ENCODE data around the gene MATK. TPM values are rescaled to one million over a fixed set of nuclear protein-coding genes. Genes with fewer than 3 reads are reported as not detected.
"Not testable (repeated sequence)": the region's sequence is repeated elsewhere in the genome, so short reads cannot be mapped to it uniquely, and the experiment has no call there.

Gene MATK
- total RNA-seq, 1 experiment from 2014 or later: 28.3 TPM

DNA sequence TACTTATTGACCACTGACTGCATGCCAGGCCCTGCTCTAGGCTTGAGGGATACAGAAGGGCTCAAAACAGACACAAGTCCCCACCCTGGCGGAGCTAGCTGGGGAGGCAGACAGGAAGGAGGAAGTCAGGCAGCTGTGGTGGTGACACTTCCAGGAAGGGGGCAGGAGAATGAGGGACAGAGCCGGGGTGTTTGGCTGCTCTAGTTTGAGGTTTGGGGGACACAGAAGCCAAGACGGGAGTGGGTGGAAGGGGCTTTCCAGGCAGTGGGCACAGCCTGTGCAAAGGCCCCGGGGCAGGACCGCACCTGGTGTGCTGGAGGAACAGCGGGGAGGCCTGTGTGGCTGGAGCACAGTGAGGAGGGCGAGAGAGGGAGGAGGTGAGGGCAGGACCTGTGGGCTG lies 19.7 kb downstream of the MATK start:
- Mint-ChIP-seq H3K4me3 (no peak overlapping the region), H3K27me3 (ENCODE audit: low read depth) (peaks cover 3% of the 10 kb centered on the region; the same call in 1 of the 2 replicates), H3K9me3 (no peaks in the 10 kb centered on the region), H3K27ac (no peak overlapping the region), H3K36me3 (peaks cover 5% of the 10 kb centered on the region), H3K4me1 (peaks cover 10% of the 10 kb centered on the region)
- no peak for DNase-seq (ENCODE audit: low spot score)
- ChIA-PET POLR2A (no interaction called here), CTCF (no interaction called here)
- TF ChIP-seq, protein P1, sequence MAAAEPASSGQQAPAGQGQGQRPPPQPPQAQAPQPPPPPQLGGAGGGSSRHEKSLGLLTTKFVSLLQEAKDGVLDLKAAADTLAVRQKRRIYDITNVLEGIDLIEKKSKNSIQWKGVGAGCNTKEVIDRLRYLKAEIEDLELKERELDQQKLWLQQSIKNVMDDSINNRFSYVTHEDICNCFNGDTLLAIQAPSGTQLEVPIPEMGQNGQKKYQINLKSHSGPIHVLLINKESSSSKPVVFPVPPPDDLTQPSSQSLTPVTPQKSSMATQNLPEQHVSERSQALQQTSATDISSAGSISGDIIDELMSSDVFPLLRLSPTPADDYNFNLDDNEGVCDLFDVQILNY (CRISPR knock-in tag; IDR thresholded peaks at IDR 0.05): no peak
- no peak for ATAC-seq

GRCh38 chr19:3765757-3766156 lies 20.4 kb downstream of the MATK start:
- ATAC-seq; POLR2A ChIA-PET; CTCF ChIA-PET; H3K27ac Mint-ChIP-seq; H3K4me1 Mint-ChIP-seq; H3K9me3 Mint-ChIP-seq; DNase-seq (ENCODE audit: low spot score); H3K36me3 Mint-ChIP-seq; H3K27me3 Mint-ChIP-seq (ENCODE audit: low read depth); H3K4me3 Mint-ChIP-seq: not testable (repeated sequence)

GRCh38 chr19:3765121-3765520 lies 21.1 kb downstream of the MATK start:
- Mint-ChIP-seq H3K27ac (no peak overlapping the region), H3K36me3 (peaks cover 5% of the 10 kb centered on the region)

GRCh38 chr19:3762501-3763459 lies 23.4 kb downstream of the MATK start, which contains the start of gene MRPL54:
MRPL54 (plus strand) TSS chr19:3762682; CDS start chr19:3762701, 19 bp downstream.
- Mint-ChIP-seq H3K36me3 (peaks cover 5% of the 10 kb centered on the region), H3K27me3 (ENCODE audit: low read depth) (peaks cover 3% of the 10 kb centered on the region; the same call in 1 of the 2 replicates), H3K9me3 (no peaks in the 10 kb centered on the region), H3K27ac (peak within 1 kb of the TSS; percentile 95), H3K4me1 (peaks cover 8% of the 10 kb centered on the region), H3K4me3 (peak within 1 kb of the TSS; percentile 97)
- ChIA-PET POLR2A (interaction anchor here (0.5 to 1.6 kb wide), 12 partner anchors 9 to 1543 kb away, joined by 3 to 6 read pairs (median 4); partner anchors contain the start of genes DAPK3 and EEF2), CTCF (interaction anchor here (0.6 to 3.1 kb wide), 25 partner anchors 8 to 1908 kb away, joined by 3 to 24 read pairs (median 4); partner anchors contain the start of genes ATCAY, DAPK3 and NMRK2)
- peak; percentile 91 for ATAC-seq
- DNase-seq (ENCODE audit: low spot score): peak; percentile 99
- TF ChIP-seq ZNF121 (CRISPR knock-in tag; IDR thresholded peaks at IDR 0.05) (no peak), IRF2 (CRISPR knock-in tag; IDR thresholded peaks at IDR 0.05; ENCODE audit: borderline replicate concordance, low read depth) (no peak), CBFB (CRISPR knock-in tag; IDR thresholded peaks at IDR 0.05; ENCODE audit: low read depth) (no peak), OVOL2 (CRISPR knock-in tag; IDR thresholded peaks at IDR 0.05; ENCODE audit: borderline replicate concordance) (no peak), PRRX2 (CRISPR knock-in tag; IDR thresholded peaks at IDR 0.05) (no peak), AFF4 (CRISPR knock-in tag; IDR thresholded peaks at IDR 0.05; ENCODE audit: borderline replicate concordance) (no peak)
- TF ChIP-seq, protein P2, sequence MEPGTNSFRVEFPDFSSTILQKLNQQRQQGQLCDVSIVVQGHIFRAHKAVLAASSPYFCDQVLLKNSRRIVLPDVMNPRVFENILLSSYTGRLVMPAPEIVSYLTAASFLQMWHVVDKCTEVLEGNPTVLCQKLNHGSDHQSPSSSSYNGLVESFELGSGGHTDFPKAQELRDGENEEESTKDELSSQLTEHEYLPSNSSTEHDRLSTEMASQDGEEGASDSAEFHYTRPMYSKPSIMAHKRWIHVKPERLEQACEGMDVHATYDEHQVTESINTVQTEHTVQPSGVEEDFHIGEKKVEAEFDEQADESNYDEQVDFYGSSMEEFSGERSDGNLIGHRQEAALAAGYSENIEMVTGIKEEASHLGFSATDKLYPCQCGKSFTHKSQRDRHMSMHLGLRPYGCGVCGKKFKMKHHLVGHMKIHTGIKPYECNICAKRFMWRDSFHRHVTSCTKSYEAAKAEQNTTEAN (CRISPR knock-in tag; IDR thresholded peaks at IDR 0.05): no peak
- TF ChIP-seq, protein P1 (CRISPR knock-in tag; IDR thresholded peaks at IDR 0.05): no peak
- TF ChIP-seq, protein P3, sequence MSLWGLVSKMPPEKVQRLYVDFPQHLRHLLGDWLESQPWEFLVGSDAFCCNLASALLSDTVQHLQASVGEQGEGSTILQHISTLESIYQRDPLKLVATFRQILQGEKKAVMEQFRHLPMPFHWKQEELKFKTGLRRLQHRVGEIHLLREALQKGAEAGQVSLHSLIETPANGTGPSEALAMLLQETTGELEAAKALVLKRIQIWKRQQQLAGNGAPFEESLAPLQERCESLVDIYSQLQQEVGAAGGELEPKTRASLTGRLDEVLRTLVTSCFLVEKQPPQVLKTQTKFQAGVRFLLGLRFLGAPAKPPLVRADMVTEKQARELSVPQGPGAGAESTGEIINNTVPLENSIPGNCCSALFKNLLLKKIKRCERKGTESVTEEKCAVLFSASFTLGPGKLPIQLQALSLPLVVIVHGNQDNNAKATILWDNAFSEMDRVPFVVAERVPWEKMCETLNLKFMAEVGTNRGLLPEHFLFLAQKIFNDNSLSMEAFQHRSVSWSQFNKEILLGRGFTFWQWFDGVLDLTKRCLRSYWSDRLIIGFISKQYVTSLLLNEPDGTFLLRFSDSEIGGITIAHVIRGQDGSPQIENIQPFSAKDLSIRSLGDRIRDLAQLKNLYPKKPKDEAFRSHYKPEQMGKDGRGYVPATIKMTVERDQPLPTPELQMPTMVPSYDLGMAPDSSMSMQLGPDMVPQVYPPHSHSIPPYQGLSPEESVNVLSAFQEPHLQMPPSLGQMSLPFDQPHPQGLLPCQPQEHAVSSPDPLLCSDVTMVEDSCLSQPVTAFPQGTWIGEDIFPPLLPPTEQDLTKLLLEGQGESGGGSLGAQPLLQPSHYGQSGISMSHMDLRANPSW (CRISPR knock-in tag; conservative IDR thresholded peaks at IDR 0.05; ENCODE audit: low read depth): no peak

More at GRCh38 chr19:3765121-3765520, 21.1 kb downstream of the MATK start:
- CTCF ChIA-PET: no interaction called here
- Mint-ChIP-seq H3K27me3 (ENCODE audit: low read depth) (peaks cover 3% of the 10 kb centered on the region; the same call in 1 of the 2 replicates), H3K9me3 (no peaks in the 10 kb centered on the region), H3K4me1 (peaks cover 8% of the 10 kb centered on the region), H3K4me3 (no peak overlapping the region)
- DNase-seq (ENCODE audit: low spot score): no peak
- no peak for ATAC-seq
- TF ChIP-seq GABPB1 (CRISPR knock-in tag; IDR thresholded peaks at IDR 0.05) (no peak), GTF2I (CRISPR knock-in tag; conservative IDR thresholded peaks at IDR 0.05) (no peak), TCF7 (CRISPR knock-in tag; IDR thresholded peaks at IDR 0.05; ENCODE audit: low read depth) (no peak), NR2C2 (CRISPR knock-in tag; IDR thresholded peaks at IDR 0.05) (no peak), SP1 (CRISPR knock-in tag; conservative IDR thresholded peaks at IDR 0.05) (no peak), ELF4 (CRISPR knock-in tag; IDR thresholded peaks at IDR 0.05; ENCODE audit: low read depth) (no peak), EMX1 (CRISPR knock-in tag; IDR thresholded peaks at IDR 0.05) (no peak)
- TF ChIP-seq, protein P2 (CRISPR knock-in tag; IDR thresholded peaks at IDR 0.05): no peak
- TF ChIP-seq, protein P4, sequence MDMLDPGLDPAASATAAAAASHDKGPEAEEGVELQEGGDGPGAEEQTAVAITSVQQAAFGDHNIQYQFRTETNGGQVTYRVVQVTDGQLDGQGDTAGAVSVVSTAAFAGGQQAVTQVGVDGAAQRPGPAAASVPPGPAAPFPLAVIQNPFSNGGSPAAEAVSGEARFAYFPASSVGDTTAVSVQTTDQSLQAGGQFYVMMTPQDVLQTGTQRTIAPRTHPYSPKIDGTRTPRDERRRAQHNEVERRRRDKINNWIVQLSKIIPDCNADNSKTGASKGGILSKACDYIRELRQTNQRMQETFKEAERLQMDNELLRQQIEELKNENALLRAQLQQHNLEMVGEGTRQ (CRISPR knock-in tag; IDR thresholded peaks at IDR 0.05): no peak
- POLR2A ChIA-PET: no interaction called here
